ENCODE data around the gene GAS7. TPM values are rescaled to one million over a fixed set of nuclear protein-coding genes. Genes with fewer than 3 reads are reported as not detected.
A peak's percentile ranks its signal among the peaks of the same experiment; 100 is the strongest.

The GAS7 gene
- total and polyA plus RNA-seq, 3 donors from 2014 or later: 70.2 to 184 (median 152) TPM

DNA sequence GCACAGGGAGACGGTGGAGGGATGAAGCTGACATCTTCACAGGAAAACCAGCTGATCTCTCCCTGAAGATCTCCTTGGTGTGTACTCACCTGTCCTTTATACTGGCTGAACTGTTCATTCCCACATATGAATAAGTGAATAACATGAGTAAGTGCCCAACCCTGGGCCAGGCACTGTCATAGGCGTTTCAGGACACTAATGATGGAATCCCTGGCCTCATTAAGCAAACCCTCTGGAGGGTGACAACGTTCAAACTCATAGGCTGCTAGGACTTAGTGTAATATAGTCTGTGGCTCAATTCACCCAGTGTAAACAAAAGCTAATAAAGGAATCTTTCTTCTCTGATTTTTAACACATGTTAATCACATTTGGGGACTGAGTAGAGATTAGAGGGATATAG lies 24.5 kb downstream of the GAS7 start:
- Histone ChIP-seq H3K36me3 (ENCODE audit: low read depth, missing control alignments) (no peaks in the 10 kb centered on the region), H3K27ac (no peak overlapping the region), H3K4me3 (no peak overlapping the region), H3K27me3 (no peaks in the 10 kb centered on the region), H3K4me1 (no peaks in the 10 kb centered on the region), H3K9me3 (no peaks in the 10 kb centered on the region)
- intact Hi-C loops (cut with DNase I; ENCODE audit: low total_unique reads): no loop called here
- WGBS, 2 donors: 85 to 89% methylated on average over 3 of the region's 3 CpGs
- TF ChIP-seq, protein P1, sequence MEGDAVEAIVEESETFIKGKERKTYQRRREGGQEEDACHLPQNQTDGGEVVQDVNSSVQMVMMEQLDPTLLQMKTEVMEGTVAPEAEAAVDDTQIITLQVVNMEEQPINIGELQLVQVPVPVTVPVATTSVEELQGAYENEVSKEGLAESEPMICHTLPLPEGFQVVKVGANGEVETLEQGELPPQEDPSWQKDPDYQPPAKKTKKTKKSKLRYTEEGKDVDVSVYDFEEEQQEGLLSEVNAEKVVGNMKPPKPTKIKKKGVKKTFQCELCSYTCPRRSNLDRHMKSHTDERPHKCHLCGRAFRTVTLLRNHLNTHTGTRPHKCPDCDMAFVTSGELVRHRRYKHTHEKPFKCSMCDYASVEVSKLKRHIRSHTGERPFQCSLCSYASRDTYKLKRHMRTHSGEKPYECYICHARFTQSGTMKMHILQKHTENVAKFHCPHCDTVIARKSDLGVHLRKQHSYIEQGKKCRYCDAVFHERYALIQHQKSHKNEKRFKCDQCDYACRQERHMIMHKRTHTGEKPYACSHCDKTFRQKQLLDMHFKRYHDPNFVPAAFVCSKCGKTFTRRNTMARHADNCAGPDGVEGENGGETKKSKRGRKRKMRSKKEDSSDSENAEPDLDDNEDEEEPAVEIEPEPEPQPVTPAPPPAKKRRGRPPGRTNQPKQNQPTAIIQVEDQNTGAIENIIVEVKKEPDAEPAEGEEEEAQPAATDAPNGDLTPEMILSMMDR (IDR thresholded peaks at IDR 0.05): no peak
- TF ChIP-seq POLR2A (IDR thresholded peaks at IDR 0.05): no peak
- DNase-seq: no peak

DNA sequence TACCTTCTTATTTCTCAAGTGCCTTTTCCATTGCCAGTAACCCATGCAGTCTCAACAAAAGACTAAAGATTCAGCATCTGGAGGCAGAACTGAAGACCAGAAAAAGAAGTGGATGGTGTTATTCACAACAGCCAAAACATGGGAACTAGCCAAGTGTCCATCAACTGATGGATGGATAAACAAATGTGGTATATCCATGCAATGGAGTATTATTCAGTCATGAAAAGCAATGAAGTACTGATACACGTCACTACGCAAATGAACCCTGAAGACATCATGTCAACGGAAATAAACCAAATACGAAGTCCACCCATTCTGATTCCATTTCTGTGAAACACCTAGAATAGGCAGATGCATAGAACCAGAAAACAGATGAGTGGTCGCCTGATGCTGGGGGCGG lies 25.6 kb downstream of the GAS7 start:
- intact Hi-C loops (cut with DNase I; ENCODE audit: low total_unique reads): no loop called here
- 94 to 96% methylated on average over 6 of the region's 6 CpGs for WGBS, 2 donors
- no peak for DNase-seq
- no peaks in the 10 kb centered on the region for H3K4me1 ChIP-seq
- no peaks in the 10 kb centered on the region for H3K36me3 ChIP-seq (ENCODE audit: low read depth, missing control alignments)
- no peak overlapping the region for H3K4me3 ChIP-seq
- H3K27ac ChIP-seq: no peak overlapping the region
- no peaks in the 10 kb centered on the region for H3K27me3 ChIP-seq
- no peak for TF ChIP-seq POLR2A (IDR thresholded peaks at IDR 0.05)
- TF ChIP-seq, protein P1 (IDR thresholded peaks at IDR 0.05): no peak
- no peaks in the 10 kb centered on the region for H3K9me3 ChIP-seq

DNA sequence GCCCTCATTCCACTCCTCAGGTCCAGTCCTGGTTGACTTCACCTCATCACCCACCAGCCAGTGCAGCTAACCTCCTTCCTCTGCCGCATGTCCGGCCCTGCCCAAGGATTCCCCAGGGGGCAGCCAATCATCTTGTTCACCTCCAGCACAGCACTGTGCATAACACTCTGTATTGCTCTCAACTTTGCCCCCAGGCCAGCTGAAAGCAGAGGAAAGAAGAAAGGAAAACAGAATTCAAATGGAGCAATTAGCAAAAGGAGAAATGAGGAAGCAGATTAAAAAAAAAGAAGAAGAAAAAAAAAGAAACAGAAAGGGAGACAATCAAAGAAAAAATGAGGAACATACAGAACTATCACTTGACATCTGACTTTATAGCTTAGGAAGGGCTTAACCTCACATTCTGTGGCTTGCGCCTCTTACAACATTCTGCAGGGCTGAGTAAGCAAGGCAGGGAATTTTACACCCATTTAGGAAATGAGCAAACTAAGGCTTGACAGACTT lies 26.1 kb downstream of the GAS7 start:
- no peaks in the 10 kb centered on the region for H3K9me3 ChIP-seq
- intact Hi-C loops (cut with DNase I; ENCODE audit: low total_unique reads): no loop called here
- 54 to 66% methylated on average over 3 of the region's 3 CpGs for WGBS, 2 donors
- no peaks in the 10 kb centered on the region for H3K4me1 ChIP-seq
- H3K36me3 ChIP-seq (ENCODE audit: low read depth, missing control alignments): no peaks in the 10 kb centered on the region
- no peaks in the 10 kb centered on the region for H3K27me3 ChIP-seq
- no peak overlapping the region for H3K27ac ChIP-seq
- H3K4me3 ChIP-seq: no peak overlapping the region
- DNase-seq: no peak
- no peak for TF ChIP-seq POLR2A (IDR thresholded peaks at IDR 0.05)
- TF ChIP-seq, protein P1 (IDR thresholded peaks at IDR 0.05): no peak

DNA sequence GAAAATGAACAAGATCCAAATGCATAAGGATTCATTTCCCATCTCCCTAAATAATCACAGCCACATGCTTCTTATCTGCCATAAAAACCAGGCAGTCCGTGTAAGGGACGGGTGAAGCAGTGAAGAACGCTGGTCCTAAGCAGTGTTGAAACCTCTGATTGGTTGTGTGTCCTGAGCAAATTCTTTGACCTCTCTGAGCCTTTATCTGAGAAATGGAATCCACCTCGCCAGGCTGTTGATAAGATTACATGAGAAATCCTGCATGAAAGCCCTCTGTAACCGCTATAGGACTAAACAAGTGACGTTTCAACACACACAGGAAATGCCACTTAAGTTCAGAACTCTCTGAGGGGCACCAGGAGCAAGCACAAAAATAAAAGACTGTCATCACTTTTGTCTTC lies 26.8 kb downstream of the GAS7 start:
- intact Hi-C loops (cut with DNase I; ENCODE audit: low total_unique reads): no loop called here
- Histone ChIP-seq H3K4me1 (no peaks in the 10 kb centered on the region), H3K4me3 (no peak overlapping the region), H3K27ac (no peak overlapping the region), H3K27me3 (no peaks in the 10 kb centered on the region), H3K9me3 (no peaks in the 10 kb centered on the region), H3K36me3 (ENCODE audit: low read depth, missing control alignments) (no peaks in the 10 kb centered on the region)
- DNase-seq: no peak
- WGBS, 2 donors: 50 to 51% methylated on average over 6 of the region's 6 CpGs
- TF ChIP-seq, protein P1 (IDR thresholded peaks at IDR 0.05): no peak
- TF ChIP-seq POLR2A (IDR thresholded peaks at IDR 0.05): no peak

DNA sequence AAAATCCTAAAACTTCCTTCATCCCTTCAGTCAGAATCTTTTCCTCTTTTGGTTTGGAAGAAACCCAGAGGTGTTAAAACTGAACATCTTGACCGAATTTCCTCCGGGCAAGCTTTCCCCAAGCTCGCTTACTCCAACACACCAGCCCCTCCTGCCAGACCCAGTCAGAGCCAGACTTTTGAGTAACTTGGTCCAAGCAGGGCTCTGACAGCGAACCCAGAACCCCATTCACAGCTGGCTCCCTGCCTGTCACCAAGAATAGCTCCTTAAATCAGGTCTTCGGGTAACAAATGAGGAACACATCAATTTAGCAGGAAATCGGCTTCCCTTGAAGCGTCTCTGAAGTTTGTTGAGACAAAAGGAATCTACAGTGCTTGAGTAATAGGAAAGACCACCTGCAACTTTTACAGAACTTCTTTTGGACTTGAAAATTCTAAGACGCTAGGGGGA lies 27.3 kb downstream of the GAS7 start:
- no peak overlapping the region for H3K27ac ChIP-seq
- H3K4me1 ChIP-seq: no peaks in the 10 kb centered on the region
- TF ChIP-seq, protein P1 (IDR thresholded peaks at IDR 0.05): no peak
- no peak for TF ChIP-seq POLR2A (IDR thresholded peaks at IDR 0.05)
- no peak overlapping the region for H3K4me3 ChIP-seq
- H3K9me3 ChIP-seq: no peaks in the 10 kb centered on the region
- 52 to 55% methylated on average over 8 of the region's 8 CpGs for WGBS, 2 donors
- intact Hi-C loops (cut with DNase I; ENCODE audit: low total_unique reads): no loop called here
- peak; percentile 20 for DNase-seq
- H3K36me3 ChIP-seq (ENCODE audit: low read depth, missing control alignments): no peaks in the 10 kb centered on the region
- no peaks in the 10 kb centered on the region for H3K27me3 ChIP-seq
